Stomach smooth muscle (tissue), 2 donors: ENCODE data around the gene RUNX3.

Experiments used
- H3K27ac ChIP-seq: one replicate; pipeline ENCODE4 v1.7.0; 2013; ENCODE audit warnings: mild to moderate bottlenecking, low read length, inconsistent platforms
- H3K27me3 ChIP-seq, 2 donors: one replicate each; pipeline ENCODE4 v1.7.0; 2013; ENCODE audit warnings: low read length in 2 of 2; ENCODE audit not compliant: insufficient read depth in 2 of 2, control insufficient read depth in 1 of 2
- H3K36me3 ChIP-seq, 2 donors: one replicate each; pipeline ENCODE4 v1.7.0; 2013; ENCODE audit warnings: low read length in 2 of 2; ENCODE audit not compliant: control insufficient read depth in 2 of 2, insufficient read depth in 2 of 2
- H3K4me1 ChIP-seq: one replicate; pipeline ENCODE4 v1.7.0; 2013; ENCODE audit warnings: low read length; ENCODE audit not compliant: control insufficient read depth, insufficient read depth
- H3K4me3 ChIP-seq, 2 donors: one replicate each; pipeline ENCODE4 v1.7.0; 2013; ENCODE audit warnings: low read length in 2 of 2
- H3K9ac ChIP-seq, 2 donors: one replicate each; pipeline ENCODE4 v1.7.0; 2013; ENCODE audit warnings: low read length in 2 of 2, mild to moderate bottlenecking in 1 of 2
- H3K9me3 ChIP-seq, 2 donors: one replicate each; pipeline ENCODE4 v1.7.0; 2013; ENCODE audit warnings: low read length in 2 of 2; ENCODE audit not compliant: control insufficient read depth in 2 of 2
- donor health status: healthy.
- donor health status: Pancreatic carcinoma.

Gene RUNX3

GRCh38 chr1:24927988-24928688, 1.9 kb downstream of the RUNX3 start:
- H3K27ac ChIP-seq = no peak overlapping the region
- peaks cover 30% of the 10 kb centered on the region for H3K4me1 ChIP-seq
- H3K36me3 ChIP-seq = no peaks in the 10 kb centered on the region
- no peaks in the 10 kb centered on the region for H3K9me3 ChIP-seq
- H3K27me3 ChIP-seq = peaks cover 67 to 86% of the 10 kb centered on the region in 2 donors
- no peak overlapping the region for H3K9ac ChIP-seq
- no peak overlapping the region for H3K4me3 ChIP-seq

GRCh38 chr1:24927473-24927872, 2.6 kb downstream of the RUNX3 start:
- H3K9me3 ChIP-seq = no peaks in the 10 kb centered on the region
- H3K9ac ChIP-seq = no peak overlapping the region
- H3K27me3 ChIP-seq = peaks cover 60 to 79% of the 10 kb centered on the region in 2 donors
- no peak overlapping the region for H3K27ac ChIP-seq
- peaks cover 30% of the 10 kb centered on the region for H3K4me1 ChIP-seq
- H3K36me3 ChIP-seq = no peaks in the 10 kb centered on the region
- no peak overlapping the region for H3K4me3 ChIP-seq

GRCh38 chr1:24926563-24927249, 3.4 kb downstream of the RUNX3 start:
- H3K27ac ChIP-seq = no peak overlapping the region
- no peak overlapping the region for H3K4me3 ChIP-seq

GRCh38 chr1:24925963-24926362, 4.1 kb downstream of the RUNX3 start:
- Histone ChIP-seq H3K9me3 (no peaks in the 10 kb centered on the region), H3K9ac (no peak overlapping the region), H3K36me3 (no peaks in the 10 kb centered on the region), H3K27ac (no peak overlapping the region), H3K27me3 (peaks cover 52 to 65% of the 10 kb centered on the region in 2 donors), H3K4me3 (no peak overlapping the region), H3K4me1 (peaks cover 21% of the 10 kb centered on the region)

More at GRCh38 chr1:24926563-24927249, 3.4 kb downstream of the RUNX3 start:
- peaks cover 27% of the 10 kb centered on the region for H3K4me1 ChIP-seq
- H3K27me3 ChIP-seq = peaks cover 55 to 73% of the 10 kb centered on the region in 2 donors
- H3K9ac ChIP-seq = no peak overlapping the region
- no peaks in the 10 kb centered on the region for H3K9me3 ChIP-seq
- no peaks in the 10 kb centered on the region for H3K36me3 ChIP-seq

GRCh38 chr1:24925082-24925779, 4.8 kb downstream of the RUNX3 start:
- Histone ChIP-seq H3K36me3 (no peaks in the 10 kb centered on the region), H3K4me1 (peaks cover 15% of the 10 kb centered on the region)

GRCh38 chr1:24923485-24924113, 6.5 kb downstream of the RUNX3 start:
- H3K9me3 ChIP-seq = no peaks in the 10 kb centered on the region
- no peak overlapping the region for H3K9ac ChIP-seq
- H3K4me1 ChIP-seq = peaks cover 5% of the 10 kb centered on the region
- H3K36me3 ChIP-seq = no peaks in the 10 kb centered on the region
- H3K27ac ChIP-seq = no peak overlapping the region
- H3K4me3 ChIP-seq = no peak overlapping the region
- peaks cover 39 to 44% of the 10 kb centered on the region in 2 donors for H3K27me3 ChIP-seq

More at GRCh38 chr1:24925082-24925779, 4.8 kb downstream of the RUNX3 start:
- Histone ChIP-seq H3K9ac (no peak overlapping the region), H3K4me3 (no peak overlapping the region), H3K27ac (no peak overlapping the region), H3K9me3 (no peaks in the 10 kb centered on the region), H3K27me3 (peaks cover 45 to 58% of the 10 kb centered on the region in 2 donors)

GRCh38 chr1:24921938-24922662, 8.0 kb downstream of the RUNX3 start:
- H3K27ac ChIP-seq = no peak overlapping the region
- H3K4me1 ChIP-seq = peaks cover 4% of the 10 kb centered on the region
- no peaks in the 10 kb centered on the region for H3K9me3 ChIP-seq
- no peaks in the 10 kb centered on the region for H3K36me3 ChIP-seq
- no peak overlapping the region for H3K9ac ChIP-seq
- peaks cover 26 to 29% of the 10 kb centered on the region in 2 donors for H3K27me3 ChIP-seq
- no peak overlapping the region for H3K4me3 ChIP-seq

GRCh38 chr1:24921412-24921811, 8.7 kb downstream of the RUNX3 start:
- no peaks in the 10 kb centered on the region for H3K9me3 ChIP-seq
- no peaks in the 10 kb centered on the region for H3K4me1 ChIP-seq
- H3K4me3 ChIP-seq = no peak overlapping the region
- H3K36me3 ChIP-seq = no peaks in the 10 kb centered on the region
- H3K27me3 ChIP-seq = peaks cover 20 to 23% of the 10 kb centered on the region in 2 donors
- no peak overlapping the region for H3K27ac ChIP-seq
- H3K9ac ChIP-seq = no peak overlapping the region

- H3K9me3 ChIP-seq = no peaks in the 10 kb centered on the region
- peaks cover under 1% of the 10 kb centered on the region for H3K4me1 ChIP-seq
- H3K36me3 ChIP-seq = no peaks in the 10 kb centered on the region
- H3K27me3 ChIP-seq = peaks cover 11 to 14% of the 10 kb centered on the region in 2 donors
- H3K27ac ChIP-seq = no peak overlapping the region
- H3K4me3 ChIP-seq = no peak overlapping the region
- no peak overlapping the region for H3K9ac ChIP-seq
Measured at GRCh38 chr1:24920533-24920925, 9.5 kb downstream of the RUNX3 start.
